GM12891 (cell line): ENCODE data around the gene IFT27.

Source experiments
- PAX5 ChIP-seq: IDR thresholded peaks from 2 replicates; pipeline ENCODE4 v1.6.1; 2011; ENCODE audit warnings: low read length, moderate library complexity, mild to moderate bottlenecking; ENCODE audit not compliant: insufficient read depth, severe bottlenecking
- POLR2A ChIP-seq: IDR thresholded peaks from 2 replicates; pipeline ENCODE4 v1.6.1; 2011; ENCODE audit warnings: low read depth, low read length, control low read depth
- POLR2AphosphoS5 ChIP-seq: IDR thresholded peaks from 2 replicates; pipeline ENCODE4 v1.6.1; 2011; ENCODE audit warnings: low read depth, low read length, control low read depth
- POU2F2 ChIP-seq: IDR thresholded peaks from 2 replicates; pipeline ENCODE4 v1.6.1; 2011; ENCODE audit warnings: low read depth, mild to moderate bottlenecking, control low read depth, low read length, moderate library complexity
- SPI1 ChIP-seq: IDR thresholded peaks from 2 replicates; pipeline ENCODE4 v1.6.1; 2011; ENCODE audit warnings: low read depth, low read length, control low read depth
- TAF1 ChIP-seq: IDR thresholded peaks from 2 replicates; pipeline ENCODE4 v1.6.1; 2011; ENCODE audit warnings: low read depth, low read length, control low read depth

DNA sequence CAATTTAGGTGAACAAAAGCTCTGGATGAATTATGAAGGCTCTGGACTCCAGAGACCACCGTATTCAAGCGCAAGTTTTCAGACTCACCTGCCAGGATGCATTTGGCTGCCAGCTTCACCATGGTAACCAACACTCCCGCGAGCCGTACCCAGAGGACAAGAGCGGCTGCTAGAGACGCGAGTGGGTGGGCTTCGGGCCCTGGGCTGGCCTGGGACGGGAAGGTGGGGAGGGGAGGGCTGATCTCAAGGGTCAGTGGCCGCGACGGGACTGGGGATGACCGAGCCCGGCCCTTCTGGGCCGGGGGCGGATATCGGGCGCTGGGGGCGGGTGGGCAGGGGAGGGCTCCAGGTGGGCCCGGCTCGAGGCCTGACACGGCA is 344 bp downstream of the IFT27 start:
- TF ChIP-seq POLR2A (no peak), POLR2AphosphoS5 (no peak), SPI1 (no peak), TAF1 (no peak), PAX5 (no peak), POU2F2 (no peak)
